LoVo (cell line): ENCODE results near the gene CEACAM6.
A peak's percentile ranks its signal among the peaks of the same experiment; 100 is the strongest.
"Not testable (repeated sequence)": the region's sequence is repeated elsewhere in the genome, so short reads cannot be mapped to it uniquely, and the experiment has no call there.

ENCODE experiments used
- DNase-seq: peaks from one replicate; pipeline ENCODE4 v3.0.0-alpha.2; 2016; ENCODE audit warnings: low spot score

CEACAM6 gene

DNA sequence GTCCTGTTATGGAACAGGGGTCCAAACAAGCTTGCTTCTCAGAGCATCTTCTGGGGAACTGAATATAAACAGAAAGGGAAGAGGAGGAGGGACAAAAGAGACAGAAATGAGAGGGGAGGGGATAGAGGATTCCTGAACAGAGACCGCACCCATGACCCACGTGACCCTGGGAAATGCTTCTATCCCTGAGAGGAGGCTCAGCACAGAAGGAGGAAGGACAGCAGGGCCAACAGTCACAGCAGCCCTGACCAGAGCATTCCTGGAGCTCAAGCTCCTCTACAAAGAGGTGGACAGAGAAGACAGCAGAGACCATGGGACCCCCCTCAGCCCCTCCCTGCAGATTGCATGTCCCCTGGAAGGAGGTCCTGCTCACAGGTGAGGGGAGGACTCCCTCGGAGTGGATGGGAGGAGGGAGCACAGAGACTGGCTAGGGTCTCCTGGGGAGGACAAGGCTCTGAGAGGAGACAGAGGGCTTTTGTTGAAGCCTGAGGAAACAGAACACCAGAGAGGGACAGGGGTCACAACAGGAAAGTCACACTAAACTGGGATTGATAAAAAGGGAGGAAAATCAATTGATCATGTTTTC lies at the start of gene CEACAM6:
Gene CEACAM6 (plus strand): TSS at position 203 of the 586 bp plus-strand sequence. CDS start 109 bp downstream, at position 312.
- peak; percentile 58 for DNase-seq

DNA sequence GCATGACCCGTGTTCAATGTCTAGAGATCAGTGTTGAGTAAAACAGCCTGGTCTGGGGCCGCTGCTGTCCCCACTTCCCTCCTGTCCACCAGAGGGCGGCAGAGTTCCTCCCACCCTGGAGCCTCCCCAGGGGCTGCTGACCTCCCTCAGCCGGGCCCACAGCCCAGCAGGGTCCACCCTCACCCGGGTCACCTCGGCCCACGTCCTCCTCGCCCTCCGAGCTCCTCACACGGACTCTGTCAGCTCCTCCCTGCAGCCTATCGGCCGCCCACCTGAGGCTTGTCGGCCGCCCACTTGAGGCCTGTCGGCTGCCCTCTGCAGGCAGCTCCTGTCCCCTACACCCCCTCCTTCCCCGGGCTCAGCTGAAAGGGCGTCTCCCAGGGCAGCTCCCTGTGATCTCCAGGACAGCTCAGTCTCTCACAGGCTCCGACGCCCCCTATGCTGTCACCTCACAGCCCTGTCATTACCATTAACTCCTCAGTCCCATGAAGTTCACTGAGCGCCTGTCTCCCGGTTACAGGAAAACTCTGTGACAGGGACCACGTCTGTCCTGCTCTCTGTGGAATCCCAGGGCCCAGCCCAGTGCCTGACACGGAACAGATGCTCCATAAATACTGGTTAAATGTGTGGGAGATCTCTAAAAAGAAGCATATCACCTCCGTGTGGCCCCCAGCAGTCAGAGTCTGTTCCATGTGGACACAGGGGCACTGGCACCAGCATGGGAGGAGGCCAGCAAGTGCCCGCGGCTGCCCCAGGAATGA lies 48.4 kb upstream of the CEACAM6 start:
- DNase-seq = peak; percentile 87

DNA sequence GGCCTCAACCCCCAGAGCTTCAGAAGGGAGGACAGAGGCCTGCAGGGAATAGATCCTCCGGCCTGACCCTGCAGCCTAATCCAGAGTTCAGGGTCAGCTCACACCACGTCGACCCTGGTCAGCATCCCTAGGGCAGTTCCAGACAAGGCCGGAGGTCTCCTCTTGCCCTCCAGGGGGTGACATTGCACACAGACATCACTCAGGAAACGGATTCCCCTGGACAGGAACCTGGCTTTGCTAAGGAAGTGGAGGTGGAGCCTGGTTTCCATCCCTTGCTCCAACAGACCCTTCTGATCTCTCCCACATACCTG lies 47.9 kb upstream of the CEACAM6 start:
- no peak for DNase-seq

DNA sequence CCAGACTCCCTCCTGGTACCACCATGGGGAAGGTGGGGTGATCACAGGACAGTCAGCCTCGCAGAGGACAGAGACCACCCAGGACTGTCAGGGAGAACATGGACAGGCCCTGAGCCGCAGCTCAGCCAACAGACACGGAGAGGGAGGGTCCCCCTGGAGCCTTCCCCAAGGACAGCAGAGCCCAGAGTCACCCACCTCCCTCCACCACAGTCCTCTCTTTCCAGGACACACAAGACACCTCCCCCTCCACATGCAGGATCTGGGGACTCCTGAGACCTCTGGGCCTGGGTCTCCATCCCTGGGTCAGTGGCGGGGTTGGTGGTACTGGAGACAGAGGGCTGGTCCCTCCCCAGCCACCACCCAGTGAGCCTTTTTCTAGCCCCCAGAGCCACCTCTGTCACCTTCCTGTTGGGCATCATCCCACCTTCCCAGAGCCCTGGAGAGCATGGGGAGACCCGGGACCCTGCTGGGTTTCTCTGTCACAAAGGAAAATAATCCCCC lies 47.4 kb upstream of the CEACAM6 start:
- DNase-seq = no peak

DNA sequence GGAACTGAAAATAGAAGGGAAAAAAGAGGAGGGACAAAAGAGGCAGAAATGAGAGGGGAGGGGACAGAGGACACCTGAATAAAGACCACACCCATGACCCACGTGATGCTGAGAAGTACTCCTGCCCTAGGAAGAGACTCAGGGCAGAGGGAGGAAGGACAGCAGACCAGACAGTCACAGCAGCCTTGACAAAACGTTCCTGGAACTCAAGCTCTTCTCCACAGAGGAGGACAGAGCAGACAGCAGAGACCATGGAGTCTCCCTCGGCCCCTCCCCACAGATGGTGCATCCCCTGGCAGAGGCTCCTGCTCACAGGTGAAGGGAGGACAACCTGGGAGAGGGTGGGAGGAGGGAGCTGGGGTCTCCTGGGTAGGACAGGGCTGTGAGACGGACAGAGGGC lies 46.8 kb upstream of the CEACAM6 start, which contains the start of gene CEACAM5:
Gene CEACAM5 (plus strand): TSS at position 146 of the 400 bp plus-strand sequence. CDS start 106 bp downstream, at position 252.
- peak; percentile 55 for DNase-seq

DNA sequence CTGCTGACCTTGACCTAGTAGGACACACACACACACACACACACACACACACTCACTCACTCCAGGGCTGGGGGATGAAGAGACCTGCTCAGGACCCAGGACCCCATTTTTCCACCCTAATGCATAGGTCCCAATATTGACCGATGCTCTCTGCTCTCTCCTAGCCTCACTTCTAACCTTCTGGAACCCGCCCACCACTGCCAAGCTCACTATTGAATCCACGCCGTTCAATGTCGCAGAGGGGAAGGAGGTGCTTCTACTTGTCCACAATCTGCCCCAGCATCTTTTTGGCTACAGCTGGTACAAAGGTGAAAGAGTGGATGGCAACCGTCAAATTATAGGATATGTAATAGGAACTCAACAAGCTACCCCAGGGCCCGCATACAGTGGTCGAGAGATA lies 45.8 kb upstream of the CEACAM6 start:
- DNase-seq = not testable (repeated sequence)

DNA sequence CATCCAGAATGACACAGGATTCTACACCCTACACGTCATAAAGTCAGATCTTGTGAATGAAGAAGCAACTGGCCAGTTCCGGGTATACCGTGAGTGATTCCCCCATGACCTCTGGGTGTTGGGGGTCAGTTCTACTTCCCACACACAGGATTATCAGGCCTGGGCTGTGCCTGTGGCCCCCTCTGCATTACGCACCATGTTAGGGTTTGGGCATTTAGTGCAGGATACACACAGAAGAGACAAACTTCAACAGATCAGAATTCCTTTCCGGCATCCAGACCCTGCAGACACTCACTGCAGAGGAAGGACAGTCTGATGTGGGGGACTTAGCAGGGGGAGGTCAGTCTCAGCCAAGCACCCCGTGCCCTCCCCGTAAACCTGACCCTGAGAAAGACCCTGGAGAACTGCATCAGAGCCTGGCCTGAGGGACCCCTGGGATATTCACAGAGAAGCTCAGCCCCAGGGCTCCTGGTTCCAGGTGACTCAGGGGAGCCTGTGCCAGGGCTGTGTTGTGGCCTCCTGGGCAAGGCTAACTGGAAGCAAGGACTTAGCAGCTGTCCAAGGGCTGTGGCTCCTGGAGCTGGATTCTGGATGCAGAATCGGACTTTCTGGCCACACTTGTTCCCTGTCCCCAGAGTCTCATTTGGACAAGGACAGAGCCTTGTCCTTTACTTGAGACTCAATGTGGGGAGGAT lies 45.2 kb upstream of the CEACAM6 start:
- DNase-seq = no peak

DNA sequence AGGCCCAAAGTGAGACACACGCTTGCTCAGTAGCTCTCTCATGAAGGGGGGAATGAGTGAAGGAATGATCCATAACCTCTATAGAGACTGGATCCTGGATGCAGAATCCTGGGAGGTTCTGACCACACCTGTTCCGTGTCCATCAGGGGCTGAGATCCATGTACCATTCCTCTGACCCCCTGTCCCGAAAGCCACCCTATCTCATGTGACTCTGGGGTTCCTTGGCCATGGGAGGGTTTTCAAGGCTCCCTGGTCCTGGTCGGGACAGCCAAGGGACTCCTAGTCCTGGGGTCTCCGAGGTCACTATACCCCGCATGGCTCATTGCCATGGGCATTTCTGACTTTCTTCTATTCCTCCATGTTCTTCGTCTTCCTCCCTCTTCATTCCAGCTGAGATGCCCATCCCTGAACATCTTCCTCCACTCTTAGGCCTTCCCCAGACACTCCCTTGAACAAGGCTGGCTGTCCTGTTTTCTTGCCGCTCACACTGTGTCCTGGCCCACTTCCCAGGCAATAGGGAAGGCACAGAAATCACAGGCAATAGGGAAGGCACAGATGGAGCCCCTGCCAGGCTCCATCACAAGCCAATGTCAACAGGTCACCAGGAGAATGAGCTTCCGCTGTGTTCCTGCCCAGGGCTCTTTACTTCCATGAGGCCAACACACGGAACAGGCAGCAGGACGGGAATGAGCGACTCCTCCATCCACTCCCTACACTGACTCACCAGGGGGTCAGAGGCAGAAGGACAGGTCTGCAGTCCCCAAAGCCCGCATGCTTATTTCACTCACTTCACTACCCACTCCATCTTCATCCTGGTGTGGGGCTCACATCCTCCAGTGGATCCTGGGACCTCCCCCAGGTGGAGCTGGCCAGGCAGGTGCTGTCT lies 43.7 kb upstream of the CEACAM6 start:
- DNase-seq = no peak

DNA sequence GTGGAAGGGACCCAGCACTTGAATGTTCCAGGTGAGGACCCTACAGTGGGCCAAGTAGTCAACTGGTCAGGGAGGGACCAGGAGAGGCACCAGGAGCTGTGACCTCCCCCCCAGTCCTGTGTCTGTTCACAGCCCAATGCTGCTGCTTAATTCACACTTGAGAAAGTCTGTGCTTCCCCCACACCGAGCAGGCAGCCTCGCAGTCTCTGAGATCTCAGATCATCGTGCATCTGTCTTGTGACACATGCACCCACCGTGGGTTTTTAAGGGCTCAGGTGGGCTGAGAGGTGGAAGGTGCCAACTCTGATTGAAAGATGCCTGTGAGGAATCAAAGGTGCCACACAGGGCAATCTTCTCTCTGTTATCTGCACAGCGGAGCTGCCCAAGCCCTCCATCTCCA lies 40.7 kb upstream of the CEACAM6 start:
- DNase-seq = no peak

DNA sequence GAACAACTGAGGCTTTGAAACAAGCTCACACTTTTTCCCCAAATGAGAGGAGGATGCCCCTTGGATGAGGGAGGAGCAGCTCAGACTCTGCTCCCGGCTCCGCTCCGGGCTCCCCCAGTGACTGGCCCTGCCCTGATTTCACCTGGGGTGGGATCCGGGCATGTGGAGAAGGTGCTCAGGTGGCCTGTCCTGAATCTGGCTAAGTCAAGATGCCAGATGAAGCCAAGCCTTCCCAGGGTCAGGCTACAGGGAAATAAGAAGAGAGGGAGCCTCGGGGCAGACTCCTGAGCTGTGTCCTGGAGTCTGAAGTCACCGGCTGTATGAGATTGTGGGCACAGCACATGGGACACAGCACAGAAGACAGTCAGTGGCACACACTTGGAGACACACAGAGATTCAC lies 36.6 kb upstream of the CEACAM6 start:
- no peak for DNase-seq

DNA sequence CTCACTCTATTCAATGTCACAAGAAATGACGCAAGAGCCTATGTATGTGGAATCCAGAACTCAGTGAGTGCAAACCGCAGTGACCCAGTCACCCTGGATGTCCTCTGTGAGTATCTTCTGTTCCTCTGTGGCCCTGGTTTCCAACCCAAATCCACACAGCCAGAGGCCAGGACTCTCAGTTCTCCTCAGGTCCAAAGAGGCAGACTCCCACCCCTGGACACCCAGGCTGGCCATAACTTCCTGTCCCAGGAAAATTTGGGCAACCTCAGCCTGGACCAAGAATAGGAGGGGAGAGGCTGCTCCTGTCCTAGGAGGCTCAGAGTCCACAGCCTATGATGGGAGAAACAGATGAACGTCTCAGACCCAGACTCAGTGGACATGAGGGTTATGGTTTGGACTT lies 35.2 kb upstream of the CEACAM6 start:
- DNase-seq = no peak

DNA sequence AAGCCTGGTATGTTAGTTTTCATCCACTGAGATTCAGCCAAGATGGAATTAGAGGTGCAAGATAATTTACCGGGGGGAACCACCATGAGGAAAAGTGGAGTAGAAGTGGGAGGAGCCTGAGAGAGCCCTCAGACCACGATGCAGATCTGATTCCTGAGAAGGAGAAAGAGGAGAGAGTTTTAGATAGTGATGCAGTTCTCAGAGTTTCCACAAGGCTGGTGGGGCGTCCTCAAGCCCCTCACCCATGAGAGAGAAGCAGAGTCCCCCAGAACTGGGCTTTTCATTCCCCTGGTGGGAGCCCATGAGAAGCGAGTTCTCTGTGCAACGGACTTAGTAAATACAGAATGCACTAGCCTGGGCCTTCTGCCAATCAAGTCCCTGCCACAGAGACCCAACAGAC lies 28.8 kb upstream of the CEACAM6 start:
- no peak for DNase-seq

DNA sequence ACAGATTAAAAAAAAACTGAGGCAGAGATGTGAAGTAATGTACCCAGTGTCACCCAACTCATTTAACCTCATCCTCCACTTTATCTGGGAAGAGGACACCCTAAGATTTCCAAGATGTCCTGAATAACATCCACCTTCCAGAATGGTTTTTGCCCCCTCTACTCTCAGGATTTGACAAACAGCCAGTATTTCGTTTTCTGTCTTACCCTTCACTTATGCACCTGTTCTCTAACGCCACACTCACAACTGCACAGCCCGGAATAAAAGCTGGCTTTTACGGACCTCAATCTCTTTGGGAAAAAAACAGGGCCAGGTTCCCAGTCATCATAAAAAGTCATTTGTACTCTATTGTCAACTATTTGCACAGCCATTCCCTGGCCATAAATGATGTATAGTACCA lies 21.2 kb upstream of the CEACAM6 start:
- no peak for DNase-seq

DNA sequence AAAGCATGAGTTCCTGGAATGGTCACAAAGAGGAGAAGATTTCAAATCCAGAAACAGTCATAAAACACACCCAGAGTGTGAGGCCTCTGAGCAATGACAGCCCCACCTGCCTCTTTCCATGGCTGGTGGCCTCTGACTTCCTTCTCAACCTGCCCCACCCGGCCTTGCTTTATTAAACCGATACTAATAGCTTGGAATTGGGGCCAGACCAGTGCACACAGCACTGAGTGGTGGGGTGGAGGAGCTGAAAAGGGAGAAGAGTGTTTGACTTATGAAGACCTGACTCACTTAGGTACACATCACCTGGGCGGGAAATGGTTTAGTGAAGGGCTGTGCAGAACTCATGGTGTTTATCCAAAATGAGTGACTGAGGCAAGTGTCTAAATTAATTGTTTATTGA lies 20.7 kb upstream of the CEACAM6 start:
- DNase-seq = peak; percentile 88

DNA sequence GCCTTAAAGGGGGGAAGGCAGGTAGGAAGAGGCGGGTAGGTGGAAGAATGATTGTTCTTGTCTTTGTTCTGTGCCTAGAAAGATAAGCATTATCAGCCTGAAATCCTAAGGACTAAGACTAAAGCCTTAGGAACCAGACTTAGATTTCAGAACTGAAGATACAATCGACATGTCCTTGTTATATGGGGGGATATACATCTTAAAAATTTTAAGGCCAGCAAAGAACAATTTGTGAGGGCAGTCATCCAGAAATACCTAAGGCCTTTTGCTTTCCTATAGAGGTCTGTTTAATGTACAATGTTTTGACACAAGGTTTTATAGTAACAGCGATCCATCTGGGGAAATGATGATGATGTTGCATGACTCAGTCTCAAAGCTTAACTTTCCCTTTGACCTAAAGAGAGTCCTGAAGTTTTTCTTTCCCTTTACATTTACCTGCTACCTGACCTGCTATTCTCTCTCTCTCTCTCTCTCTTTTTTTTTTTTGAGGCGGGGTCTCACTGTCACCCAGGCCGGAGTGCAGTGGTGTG lies 20.2 kb upstream of the CEACAM6 start:
- peak; percentile 78 for DNase-seq

DNA sequence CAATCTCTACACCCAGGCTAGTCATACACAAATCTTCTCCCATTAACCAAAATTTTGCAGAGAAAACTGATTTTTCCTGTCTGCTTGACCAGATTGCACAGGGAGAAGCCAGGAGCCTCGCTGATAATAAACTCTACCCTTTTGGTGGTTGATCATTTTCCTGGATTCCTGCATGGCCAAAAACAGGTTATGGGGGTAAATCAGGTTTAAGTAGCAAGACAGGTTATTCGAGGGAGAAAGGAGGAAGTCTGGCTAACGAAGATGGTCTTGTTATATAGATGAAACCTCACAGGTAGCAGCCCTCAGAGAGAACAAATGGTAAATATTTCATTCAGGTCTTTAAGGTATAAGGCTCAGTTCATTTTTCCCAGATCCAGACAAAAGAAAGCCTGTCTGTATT lies 16.0 kb upstream of the CEACAM6 start:
- no peak for DNase-seq

DNA sequence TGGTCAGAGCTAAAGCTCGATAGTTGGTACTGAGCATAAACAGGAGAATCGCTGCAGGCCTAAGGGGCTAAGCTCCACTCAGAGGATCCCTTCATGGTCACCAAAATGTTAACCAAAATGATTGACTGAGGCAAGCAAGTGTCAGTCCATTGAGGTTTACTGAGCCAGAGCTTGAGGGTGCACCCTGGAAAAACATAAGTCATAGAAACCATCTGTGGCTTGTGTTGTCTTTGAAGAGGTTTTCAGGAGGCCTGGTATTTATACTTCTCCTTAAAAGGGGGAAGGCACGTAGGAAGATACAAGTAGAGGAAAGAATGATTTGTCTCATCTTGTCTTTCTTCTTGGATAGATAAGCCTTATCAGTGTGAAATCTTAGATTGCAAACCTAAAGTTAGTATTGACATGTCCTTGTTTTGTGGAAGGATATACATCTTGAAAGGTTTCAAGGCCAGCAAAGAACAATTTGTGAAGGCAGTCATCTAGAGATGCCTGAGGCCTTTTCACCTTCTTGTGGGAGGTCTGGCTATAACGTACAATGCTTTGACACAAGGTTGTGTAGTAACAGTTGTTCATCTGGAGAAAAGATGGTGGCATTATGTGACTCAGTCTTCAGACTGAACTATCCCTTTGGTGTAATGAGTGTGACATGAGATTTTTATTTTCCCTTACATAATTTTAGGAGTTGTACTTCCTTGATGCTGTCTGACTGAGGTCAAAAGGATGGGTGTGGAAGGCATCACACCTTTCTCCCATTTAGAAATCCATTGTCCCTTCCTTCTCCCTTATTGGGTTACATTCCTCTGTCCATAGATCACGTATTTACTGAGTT lies 14.7 kb upstream of the CEACAM6 start:
- DNase-seq = peak; percentile 81

DNA sequence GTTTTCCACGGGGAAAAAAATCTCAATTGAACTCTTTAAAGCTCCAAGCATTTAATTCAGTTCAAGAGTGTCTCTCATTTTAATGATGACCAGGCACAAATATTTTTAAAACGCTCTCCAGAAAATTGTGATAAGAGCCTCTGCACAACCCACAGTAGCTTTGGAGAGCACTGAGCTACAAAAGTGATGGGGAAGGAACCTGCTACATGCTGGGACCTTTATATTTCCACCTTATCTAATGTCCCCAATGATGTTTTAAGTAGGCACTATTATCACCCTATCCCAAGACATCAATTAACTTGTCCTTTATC lies 14.1 kb upstream of the CEACAM6 start:
- DNase-seq = no peak

DNA sequence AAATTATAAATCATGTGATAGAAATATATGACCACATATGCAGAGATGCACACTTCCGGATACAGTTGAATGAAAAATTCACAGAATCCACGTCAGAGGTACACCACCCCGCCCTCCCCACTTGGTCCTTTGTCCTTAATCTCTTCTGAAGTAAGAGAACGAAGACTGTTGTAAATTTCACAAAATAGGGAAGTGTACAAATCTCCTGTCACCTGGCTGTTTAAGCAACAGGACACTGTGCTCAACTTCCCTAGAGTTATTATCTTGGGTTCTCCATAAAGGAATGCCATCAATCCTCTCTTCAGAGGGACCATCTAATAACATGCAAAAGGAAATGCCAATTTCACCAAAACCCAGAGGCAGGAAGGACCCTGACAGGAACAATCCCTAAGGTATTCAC lies 10.5 kb upstream of the CEACAM6 start:
- DNase-seq = no peak

DNA sequence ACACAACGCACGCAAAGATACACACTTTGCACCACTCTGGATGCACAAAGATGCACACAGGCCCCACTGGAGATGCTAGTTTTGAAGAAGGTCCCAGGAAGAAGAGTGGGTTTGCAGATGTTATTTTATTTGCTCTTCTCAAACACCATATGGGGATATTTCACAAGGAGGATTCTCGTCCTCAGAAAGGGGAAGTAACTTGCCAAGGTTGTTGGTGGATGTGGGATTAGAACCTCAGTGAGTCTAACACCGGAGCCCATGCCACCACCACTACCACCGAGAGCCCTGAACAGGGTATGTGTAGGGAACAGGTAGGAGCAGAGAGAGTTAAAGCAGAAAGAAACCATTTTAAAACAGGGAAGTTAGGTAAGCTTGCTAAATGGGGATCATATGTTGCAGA lies 9.6 kb upstream of the CEACAM6 start:
- DNase-seq = no peak

DNA sequence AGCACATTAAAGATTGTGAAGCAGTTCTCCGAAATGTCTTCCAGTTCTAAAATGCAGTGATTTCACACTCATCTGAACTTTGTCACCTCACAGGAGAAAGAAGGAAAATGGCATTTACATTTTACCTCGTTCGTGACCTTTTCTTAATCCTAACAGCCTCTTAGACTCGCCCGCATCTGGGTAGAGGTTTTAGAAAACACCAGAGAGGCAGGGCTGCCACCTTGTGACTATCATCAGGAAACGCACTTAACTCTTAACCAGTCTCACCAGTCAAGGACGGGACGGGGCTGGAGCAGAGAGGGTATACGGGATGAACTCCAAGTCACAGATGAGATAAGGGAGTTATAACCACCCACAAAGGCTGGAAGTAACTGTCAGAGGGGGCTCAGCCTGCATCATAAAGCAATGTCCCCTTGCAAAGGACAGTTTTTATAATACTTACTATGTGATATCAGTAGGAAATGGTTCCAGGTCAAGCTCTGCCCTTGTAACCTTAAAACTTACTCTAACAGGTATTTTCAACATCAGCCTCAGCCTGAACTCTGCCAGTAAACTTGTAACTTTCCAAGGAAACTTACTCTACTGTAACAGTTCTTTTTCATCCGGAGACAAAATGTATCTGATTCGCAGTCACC lies 8.6 kb upstream of the CEACAM6 start:
- peak; percentile 86 for DNase-seq
